ENCODE measurements around the gene ENAH. TPM values are rescaled to one million over a fixed set of nuclear protein-coding genes. Genes with fewer than 3 reads are reported as not detected.

Gene ENAH
- total RNA-seq, 1 experiment from 2014 or later, result 420 TPM

- no peaks in the 10 kb centered on the region for H3K9me3 Mint-ChIP-seq (ENCODE audit: unreplicated experiment)
- H3K4me1 Mint-ChIP-seq (ENCODE audit: insufficient read depth, unreplicated experiment), result no peaks in the 10 kb centered on the region
- intact Hi-C loops (cut with micrococcal nuclease), result no loop called here
- POLR2A ChIA-PET, result interaction anchor here (0.7 to 3.3 kb wide), 7 partner anchors 10 to 290 kb away, joined by 3 to 9 read pairs (median 3); no protein-coding TSS in a partner anchor
- H3K27me3 Mint-ChIP-seq (ENCODE audit: insufficient read depth, unreplicated experiment), result no peaks in the 10 kb centered on the region
- H3K27ac Mint-ChIP-seq (ENCODE audit: low read depth, unreplicated experiment), result no peak overlapping the region
- H3K36me3 Mint-ChIP-seq (ENCODE audit: insufficient read depth, unreplicated experiment), result peaks cover 44% of the 10 kb centered on the region
- H3K4me3 Mint-ChIP-seq (ENCODE audit: unreplicated experiment), result no peak overlapping the region
- BruUV-seq (replicated peaks), result no TSS peak
- TF ChIP-seq CTCF (IDR thresholded peaks at IDR 0.05; ENCODE audit: unreplicated experiment), result no peak
- CTCF ChIA-PET, result interaction anchor here (2.3 to 27.3 kb wide), 5 partner anchors 9 to 490 kb away, joined by 8 to 712 read pairs (median 129); partner anchors contain the start of gene SRP9
- DNase-seq (ENCODE audit: unreplicated experiment), result no peak
Measured at GRCh38 chr1:225488676-225489075, 164.2 kb downstream of the ENAH start.

GRCh38 chr1:225486856-225487255 is 166.1 kb downstream of the ENAH start:
- H3K27me3 Mint-ChIP-seq (ENCODE audit: insufficient read depth, unreplicated experiment), result peaks cover 8% of the 10 kb centered on the region
- peaks cover 43% of the 10 kb centered on the region for H3K36me3 Mint-ChIP-seq (ENCODE audit: insufficient read depth, unreplicated experiment)
- intact Hi-C loops (cut with micrococcal nuclease), result no loop called here
- BruUV-seq (replicated peaks), result no TSS peak
- no peaks in the 10 kb centered on the region for H3K9me3 Mint-ChIP-seq (ENCODE audit: unreplicated experiment)
- CTCF ChIA-PET, result interaction anchor here (0.6 to 27.3 kb wide), 9 partner anchors 13 to 531 kb away, joined by 3 to 712 read pairs (median 4); partner anchors contain the start of gene SRP9
- no peak overlapping the region for H3K27ac Mint-ChIP-seq (ENCODE audit: low read depth, unreplicated experiment)
- DNase-seq (ENCODE audit: unreplicated experiment), result no peak
- no peak for TF ChIP-seq CTCF (IDR thresholded peaks at IDR 0.05; ENCODE audit: unreplicated experiment)
- H3K4me3 Mint-ChIP-seq (ENCODE audit: unreplicated experiment), result no peak overlapping the region
- POLR2A ChIA-PET, result interaction anchor here (0.6 to 3.3 kb wide), 11 partner anchors 9 to 507 kb away, joined by 3 to 16 read pairs (median 4); no protein-coding TSS in a partner anchor
- peaks cover 4% of the 10 kb centered on the region for H3K4me1 Mint-ChIP-seq (ENCODE audit: insufficient read depth, unreplicated experiment)

- TF ChIP-seq CTCF (IDR thresholded peaks at IDR 0.05; ENCODE audit: unreplicated experiment), result no peak
- H3K4me3 Mint-ChIP-seq (ENCODE audit: unreplicated experiment), result no peak overlapping the region
- ChIA-PET CTCF (interaction anchor here (0.6 to 27.3 kb wide), 7 partner anchors 7 to 1428 kb away, joined by 3 to 712 read pairs (median 5); partner anchors contain the start of gene SRP9), POLR2A (interaction anchor here (0.6 to 2.8 kb wide), 8 partner anchors 10 to 323 kb away, joined by 3 to 16 read pairs (median 4); partner anchors contain the start of gene SRP9)
- H3K27ac Mint-ChIP-seq (ENCODE audit: low read depth, unreplicated experiment), result no peak overlapping the region
- H3K9me3 Mint-ChIP-seq (ENCODE audit: unreplicated experiment), result no peaks in the 10 kb centered on the region
- H3K36me3 Mint-ChIP-seq (ENCODE audit: insufficient read depth, unreplicated experiment), result peaks cover 41% of the 10 kb centered on the region
- intact Hi-C loops (cut with micrococcal nuclease), result no loop called here
- no peak for DNase-seq (ENCODE audit: unreplicated experiment)
- peaks cover 7% of the 10 kb centered on the region for H3K4me1 Mint-ChIP-seq (ENCODE audit: insufficient read depth, unreplicated experiment)
- H3K27me3 Mint-ChIP-seq (ENCODE audit: insufficient read depth, unreplicated experiment), result peaks cover 15% of the 10 kb centered on the region
- no TSS peak for BruUV-seq (replicated peaks)
Measured at GRCh38 chr1:225485991-225486530, 166.9 kb downstream of the ENAH start.

GRCh38 chr1:225485226-225485625 is 167.7 kb downstream of the ENAH start:
- CTCF ChIA-PET, result interaction anchor here (0.9 to 27.3 kb wide), 10 partner anchors 8 to 493 kb away, joined by 3 to 712 read pairs (median 5); partner anchors contain the start of gene SRP9
- intact Hi-C loops (cut with micrococcal nuclease), result no loop called here
- no peak overlapping the region for H3K27ac Mint-ChIP-seq (ENCODE audit: low read depth, unreplicated experiment)
- POLR2A ChIA-PET, result interaction anchor here (1.0 to 5.2 kb wide), 7 partner anchors 10 to 293 kb away, joined by 3 to 27 read pairs (median 4); partner anchors contain the start of gene SRP9
- no peaks in the 10 kb centered on the region for H3K9me3 Mint-ChIP-seq (ENCODE audit: unreplicated experiment)
- peaks cover 33% of the 10 kb centered on the region for H3K36me3 Mint-ChIP-seq (ENCODE audit: insufficient read depth, unreplicated experiment)
- DNase-seq (ENCODE audit: unreplicated experiment), result no peak
- BruUV-seq (replicated peaks), result no TSS peak
- H3K4me3 Mint-ChIP-seq (ENCODE audit: unreplicated experiment), result no peak overlapping the region
- H3K27me3 Mint-ChIP-seq (ENCODE audit: insufficient read depth, unreplicated experiment), result peaks cover 15% of the 10 kb centered on the region
- peaks cover 7% of the 10 kb centered on the region for H3K4me1 Mint-ChIP-seq (ENCODE audit: insufficient read depth, unreplicated experiment)
- TF ChIP-seq CTCF (IDR thresholded peaks at IDR 0.05; ENCODE audit: unreplicated experiment), result no peak

Measured in MCF 10A (cell line).